Umbilical cord (tissue), 1 donor: Measurements from ENCODE around the gene ZNHIT3. TPM values are rescaled to one million over a fixed set of nuclear protein-coding genes. Genes with fewer than 3 reads are reported as not detected.

Experiments used
- total RNA-seq: library from RNA; depleted of rRNA; stranded (reverse); fragments of >200 nt; gene quantifications from one replicate; pipeline ENCODE4 v1.2.3, GENCODE V29; 2014; ENCODE audit warnings: low replicate concordance; ENCODE audit not compliant: insufficient read depth

ZNHIT3 gene
- total RNA-seq, 1 donor from 2014 or later = 11.3 TPM

Other genes with a start within 250 kb of the ZNHIT3 start
- 5.8 TPM for gene TBC1D3I, start 222.1 kb upstream of the ZNHIT3 start, total RNA-seq
- gene TBC1D3G, start 162.8 kb upstream of the ZNHIT3 start, total RNA-seq = 1.4 TPM
- gene TBC1D3H, start 98.2 kb upstream of the ZNHIT3 start, total RNA-seq = 1.4 TPM
- gene MYO19, start 48.2 kb downstream of the ZNHIT3 start, total RNA-seq = 37.1 TPM
- gene PIGW, start 48.3 kb downstream of the ZNHIT3 start, total RNA-seq = 8.2 TPM
- 86.9 TPM for gene GGNBP2, start 58.2 kb downstream of the ZNHIT3 start, total RNA-seq
- 20.2 TPM for gene DHRS11, start 105.2 kb downstream of the ZNHIT3 start, total RNA-seq
- 12.0 TPM for gene MRM1, start 114.9 kb downstream of the ZNHIT3 start, total RNA-seq